ENCODE data around the gene TASP1. TPM values are rescaled to one million over a fixed set of nuclear protein-coding genes. Genes with fewer than 3 reads are reported as not detected.

TASP1 gene
- total RNA-seq, 1 donor from 2014 or later: 5.5 TPM

- H3K27me3 ChIP-seq (ENCODE audit: low read depth): no peaks in the 10 kb centered on the region
- intact Hi-C loops (cut with micrococcal nuclease): no loop called here
- TF ChIP-seq, protein P1, sequence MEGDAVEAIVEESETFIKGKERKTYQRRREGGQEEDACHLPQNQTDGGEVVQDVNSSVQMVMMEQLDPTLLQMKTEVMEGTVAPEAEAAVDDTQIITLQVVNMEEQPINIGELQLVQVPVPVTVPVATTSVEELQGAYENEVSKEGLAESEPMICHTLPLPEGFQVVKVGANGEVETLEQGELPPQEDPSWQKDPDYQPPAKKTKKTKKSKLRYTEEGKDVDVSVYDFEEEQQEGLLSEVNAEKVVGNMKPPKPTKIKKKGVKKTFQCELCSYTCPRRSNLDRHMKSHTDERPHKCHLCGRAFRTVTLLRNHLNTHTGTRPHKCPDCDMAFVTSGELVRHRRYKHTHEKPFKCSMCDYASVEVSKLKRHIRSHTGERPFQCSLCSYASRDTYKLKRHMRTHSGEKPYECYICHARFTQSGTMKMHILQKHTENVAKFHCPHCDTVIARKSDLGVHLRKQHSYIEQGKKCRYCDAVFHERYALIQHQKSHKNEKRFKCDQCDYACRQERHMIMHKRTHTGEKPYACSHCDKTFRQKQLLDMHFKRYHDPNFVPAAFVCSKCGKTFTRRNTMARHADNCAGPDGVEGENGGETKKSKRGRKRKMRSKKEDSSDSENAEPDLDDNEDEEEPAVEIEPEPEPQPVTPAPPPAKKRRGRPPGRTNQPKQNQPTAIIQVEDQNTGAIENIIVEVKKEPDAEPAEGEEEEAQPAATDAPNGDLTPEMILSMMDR (IDR thresholded peaks at IDR 0.05; ENCODE audit: borderline replicate concordance): no peak
- H3K4me1 ChIP-seq: peaks cover 10% of the 10 kb centered on the region
- no peak for DNase-seq
- peaks cover 4% of the 10 kb centered on the region for H3K9me3 ChIP-seq (replicated peaks)
- H3K4me3 ChIP-seq: no peak overlapping the region
- H3K36me3 ChIP-seq: no peaks in the 10 kb centered on the region
- H3K27ac ChIP-seq (replicated peaks): no peak overlapping the region
Measured at GRCh38 chr20:13464702-13465101, 174.0 kb downstream of the TASP1 start.

DNA sequence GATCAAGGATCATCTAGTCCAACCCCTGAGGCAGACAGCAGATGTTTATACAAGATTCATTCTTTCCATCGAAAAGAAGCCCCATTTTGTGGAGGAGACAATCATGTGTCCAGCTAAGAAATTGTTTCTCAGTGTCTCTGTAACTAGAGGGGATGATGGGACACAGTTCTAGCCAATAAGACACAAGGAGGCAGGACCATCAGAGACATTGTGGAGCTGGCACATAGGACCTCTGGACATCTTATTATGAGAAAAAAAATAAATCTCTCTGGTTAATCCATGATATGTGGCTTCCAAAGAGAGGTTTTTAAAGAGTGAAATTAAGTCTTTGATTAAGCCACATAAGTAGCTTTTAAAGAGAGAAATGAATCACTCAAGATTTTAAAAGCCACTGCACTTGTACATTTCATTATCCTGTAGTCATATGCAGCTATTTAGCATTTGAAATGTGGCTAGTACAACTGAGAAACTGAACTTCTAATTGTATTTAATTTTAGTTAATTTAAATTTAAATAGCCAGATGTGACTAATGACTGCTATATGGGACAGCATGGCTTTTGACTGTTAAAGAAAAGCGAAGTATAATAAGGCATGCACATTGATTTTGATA is 176.8 kb downstream of the TASP1 start:
- Histone ChIP-seq H3K4me3 (no peak overlapping the region), H3K36me3 (no peaks in the 10 kb centered on the region), H3K9me3 (replicated peaks) (no peaks in the 10 kb centered on the region), H3K27ac (replicated peaks) (no peak overlapping the region), H3K27me3 (ENCODE audit: low read depth) (no peaks in the 10 kb centered on the region), H3K4me1 (peaks cover 10% of the 10 kb centered on the region)
- TF ChIP-seq, protein P1 (IDR thresholded peaks at IDR 0.05; ENCODE audit: borderline replicate concordance): no peak
- no peak for DNase-seq
- intact Hi-C loops (cut with micrococcal nuclease): no loop called here

GRCh38 chr20:13458860-13459451 is 179.8 kb downstream of the TASP1 start:
- intact Hi-C loops (cut with micrococcal nuclease): loop anchor here (10.0 kb wide), 1 partner anchor 316 kb away; no protein-coding TSS in a partner anchor

GRCh38 chr20:13457487-13457886 is 181.2 kb downstream of the TASP1 start:
- no peak overlapping the region for H3K4me3 ChIP-seq
- no peaks in the 10 kb centered on the region for H3K9me3 ChIP-seq (replicated peaks)
- DNase-seq: no peak
- H3K4me1 ChIP-seq: peaks cover 4% of the 10 kb centered on the region
- H3K27me3 ChIP-seq (ENCODE audit: low read depth): no peaks in the 10 kb centered on the region
- no peaks in the 10 kb centered on the region for H3K36me3 ChIP-seq
- TF ChIP-seq, protein P1 (IDR thresholded peaks at IDR 0.05; ENCODE audit: borderline replicate concordance): no peak
- intact Hi-C loops (cut with micrococcal nuclease): loop anchor here (10.0 kb wide), 1 partner anchor 317 kb away; no protein-coding TSS in a partner anchor
- H3K27ac ChIP-seq (replicated peaks): no peak overlapping the region

More at GRCh38 chr20:13458860-13459451, 179.8 kb downstream of the TASP1 start:
- Histone ChIP-seq H3K9me3 (replicated peaks) (no peaks in the 10 kb centered on the region), H3K27ac (replicated peaks) (no peak overlapping the region), H3K27me3 (ENCODE audit: low read depth) (no peaks in the 10 kb centered on the region), H3K36me3 (no peaks in the 10 kb centered on the region), H3K4me3 (no peak overlapping the region), H3K4me1 (peaks cover 5% of the 10 kb centered on the region)
- DNase-seq: no peak
- TF ChIP-seq, protein P1 (IDR thresholded peaks at IDR 0.05; ENCODE audit: borderline replicate concordance): peak; percentile 82

- Histone ChIP-seq H3K4me3 (no peak overlapping the region), H3K4me1 (peaks cover 4% of the 10 kb centered on the region), H3K36me3 (no peaks in the 10 kb centered on the region), H3K27me3 (ENCODE audit: low read depth) (no peaks in the 10 kb centered on the region), H3K27ac (replicated peaks) (no peak overlapping the region), H3K9me3 (replicated peaks) (no peaks in the 10 kb centered on the region)
- TF ChIP-seq, protein P1 (IDR thresholded peaks at IDR 0.05; ENCODE audit: borderline replicate concordance): no peak
- no peak for DNase-seq
- intact Hi-C loops (cut with micrococcal nuclease): loop anchor here (10.0 kb wide), 1 partner anchor 319 kb away; no protein-coding TSS in a partner anchor
Measured at GRCh38 chr20:13455713-13456112, 183.0 kb downstream of the TASP1 start.
